ENCODE results near the gene NANP. TPM values are rescaled to one million over a fixed set of nuclear protein-coding genes. Genes with fewer than 3 reads are reported as not detected.

Gene NANP
- total and polyA plus RNA-seq, 2 of the 13 experiments (the other 11 are each of a cell fraction or from before 2014, with no cell fraction given) = 8.9 to 21.5 TPM

- peak; percentile 92 for TF ChIP-seq ZNF563 (CRISPR knock-in tag; IDR thresholded peaks at IDR 0.05)
- no peak for TF ChIP-seq ZNF275 (CRISPR knock-in tag; IDR thresholded peaks at IDR 0.05; ENCODE audit: borderline replicate concordance)
- TF ChIP-seq, protein P1, sequence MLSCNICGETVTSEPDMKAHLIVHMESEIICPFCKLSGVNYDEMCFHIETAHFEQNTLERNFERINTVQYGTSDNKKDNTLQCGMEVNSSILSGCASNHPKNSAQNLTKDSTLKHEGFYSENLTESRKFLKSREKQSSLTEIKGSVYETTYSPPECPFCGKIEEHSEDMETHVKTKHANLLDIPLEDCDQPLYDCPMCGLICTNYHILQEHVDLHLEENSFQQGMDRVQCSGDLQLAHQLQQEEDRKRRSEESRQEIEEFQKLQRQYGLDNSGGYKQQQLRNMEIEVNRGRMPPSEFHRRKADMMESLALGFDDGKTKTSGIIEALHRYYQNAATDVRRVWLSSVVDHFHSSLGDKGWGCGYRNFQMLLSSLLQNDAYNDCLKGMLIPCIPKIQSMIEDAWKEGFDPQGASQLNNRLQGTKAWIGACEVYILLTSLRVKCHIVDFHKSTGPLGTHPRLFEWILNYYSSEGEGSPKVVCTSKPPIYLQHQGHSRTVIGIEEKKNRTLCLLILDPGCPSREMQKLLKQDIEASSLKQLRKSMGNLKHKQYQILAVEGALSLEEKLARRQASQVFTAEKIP (CRISPR knock-in tag; IDR thresholded peaks at IDR 0.05; ENCODE audit: borderline replicate concordance) = no peak
- no peak for TF ChIP-seq RAD51 (IDR thresholded peaks at IDR 0.05; ENCODE audit: borderline replicate concordance)
- no peak for TF ChIP-seq ATF7 (IDR thresholded peaks at IDR 0.05)
- TF ChIP-seq ATF7 (CRISPR knock-in tag; IDR thresholded peaks at IDR 0.05) = no peak
- TF ChIP-seq POLR2AphosphoS2 (IDR thresholded peaks at IDR 0.05; ENCODE audit: low read depth, low read length) = no peak
- TF ChIP-seq ZNF737 (CRISPR knock-in tag; IDR thresholded peaks at IDR 0.05; ENCODE audit: borderline replicate concordance) = peak; percentile 5; the same call in 1 of the 2 replicates
- no peak for TF ChIP-seq TRIM22 (IDR thresholded peaks at IDR 0.05)
- TF ChIP-seq HNRNPL (IDR thresholded peaks at IDR 0.05; ENCODE audit: low read depth, low read length) = no peak
- TF ChIP-seq KDM5B (CRISPR knock-in tag; IDR thresholded peaks at IDR 0.05; ENCODE audit: borderline replicate concordance) = 0 out of 2 replicates have a peak, but pooled peaks have one; percentile 2
- no peak for TF ChIP-seq ZNF138 (CRISPR knock-in tag; IDR thresholded peaks at IDR 0.05; ENCODE audit: low read depth)
- TF ChIP-seq SRSF4 (IDR thresholded peaks at IDR 0.05; ENCODE audit: low read depth, low read length, poor library complexity, severe bottlenecking) = no peak
- TF ChIP-seq ZNF713 (CRISPR knock-in tag; IDR thresholded peaks at IDR 0.05) = no peak
- TF ChIP-seq, protein P2, sequence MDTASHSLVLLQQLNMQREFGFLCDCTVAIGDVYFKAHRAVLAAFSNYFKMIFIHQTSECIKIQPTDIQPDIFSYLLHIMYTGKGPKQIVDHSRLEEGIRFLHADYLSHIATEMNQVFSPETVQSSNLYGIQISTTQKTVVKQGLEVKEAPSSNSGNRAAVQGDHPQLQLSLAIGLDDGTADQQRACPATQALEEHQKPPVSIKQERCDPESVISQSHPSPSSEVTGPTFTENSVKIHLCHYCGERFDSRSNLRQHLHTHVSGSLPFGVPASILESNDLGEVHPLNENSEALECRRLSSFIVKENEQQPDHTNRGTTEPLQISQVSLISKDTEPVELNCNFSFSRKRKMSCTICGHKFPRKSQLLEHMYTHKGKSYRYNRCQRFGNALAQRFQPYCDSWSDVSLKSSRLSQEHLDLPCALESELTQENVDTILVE (CRISPR knock-in tag; IDR thresholded peaks at IDR 0.05) = no peak; the same call in 1 of the 2 replicates
- TF ChIP-seq, protein P3, sequence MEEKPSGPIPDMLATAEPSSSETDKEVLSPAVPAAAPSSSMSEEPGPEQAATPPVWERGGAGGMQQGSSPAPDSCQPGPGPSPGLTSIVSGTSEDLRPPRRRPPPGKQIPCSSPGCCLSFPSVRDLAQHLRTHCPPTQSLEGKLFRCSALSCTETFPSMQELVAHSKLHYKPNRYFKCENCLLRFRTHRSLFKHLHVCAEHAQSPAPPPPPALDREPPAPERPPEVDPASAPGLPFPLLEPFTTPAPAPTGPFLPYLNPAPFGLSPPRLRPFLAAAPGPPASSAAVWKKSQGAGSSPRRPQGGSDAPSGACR (CRISPR knock-in tag; IDR thresholded peaks at IDR 0.05) = 0 out of 2 replicates have a peak, but pooled peaks have one; percentile 20
- no peak; the same call in 1 of the 2 replicates for TF ChIP-seq ZNF703 (CRISPR knock-in tag; IDR thresholded peaks at IDR 0.05; ENCODE audit: borderline replicate concordance)
- TF ChIP-seq, protein P4, sequence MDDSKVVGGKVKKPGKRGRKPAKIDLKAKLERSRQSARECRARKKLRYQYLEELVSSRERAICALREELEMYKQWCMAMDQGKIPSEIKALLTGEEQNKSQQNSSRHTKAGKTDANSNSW (CRISPR knock-in tag; IDR thresholded peaks at IDR 0.05; ENCODE audit: borderline replicate concordance) = no peak; the same call in 1 of the 2 replicates
- TF ChIP-seq HIC2 (CRISPR knock-in tag; IDR thresholded peaks at IDR 0.05; ENCODE audit: low read depth) = no peak
- TF ChIP-seq, protein P5, sequence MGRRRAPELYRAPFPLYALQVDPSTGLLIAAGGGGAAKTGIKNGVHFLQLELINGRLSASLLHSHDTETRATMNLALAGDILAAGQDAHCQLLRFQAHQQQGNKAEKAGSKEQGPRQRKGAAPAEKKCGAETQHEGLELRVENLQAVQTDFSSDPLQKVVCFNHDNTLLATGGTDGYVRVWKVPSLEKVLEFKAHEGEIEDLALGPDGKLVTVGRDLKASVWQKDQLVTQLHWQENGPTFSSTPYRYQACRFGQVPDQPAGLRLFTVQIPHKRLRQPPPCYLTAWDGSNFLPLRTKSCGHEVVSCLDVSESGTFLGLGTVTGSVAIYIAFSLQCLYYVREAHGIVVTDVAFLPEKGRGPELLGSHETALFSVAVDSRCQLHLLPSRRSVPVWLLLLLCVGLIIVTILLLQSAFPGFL (CRISPR knock-in tag; IDR thresholded peaks at IDR 0.05) = no peak
Observed at GRCh38 chr20:25624500-25624939, 706 bp upstream of the NANP start (continued).

All from HepG2 (cell line).